OCI-LY1 (cell line): ENCODE measurements around the gene ZAP70.
"Not testable (repeated sequence)": the region's sequence is repeated elsewhere in the genome, so short reads cannot be mapped to it uniquely, and the experiment has no call there.

Source experiments
- H2AFZ ChIP-seq: fragments of 200-600 bp; sonication (generic), shearing (Covaris generic); 2 replicates; pipeline ENCODE4 v1.6.0; 2014; ENCODE audit warnings: antibody characterized with exemption, mild to moderate bottlenecking, low read length
- H3F3A ChIP-seq: fragments of 200-600 bp; sonication (generic), shearing (Covaris generic); 2 replicates; pipeline ENCODE4 v1.6.0; 2014; ENCODE audit warnings: mild to moderate bottlenecking, antibody characterized with exemption, low read length, moderate library complexity; ENCODE audit not compliant: insufficient read depth
- H3K27ac ChIP-seq: fragments of 200-600 bp; sonication (generic); 2 replicates; pipeline ENCODE4 v1.5.1; 2014; ENCODE audit warnings: low read length, mixed run types, mild to moderate bottlenecking, low read depth; ENCODE audit not compliant: poor library complexity, severe bottlenecking
- H3K27me3 ChIP-seq: fragments of 200-600 bp; sonication (generic); 2 replicates; pipeline ENCODE4 v1.6.0; 2014; ENCODE audit warnings: antibody characterized with exemption, mild to moderate bottlenecking, low read length, moderate library complexity; ENCODE audit not compliant: insufficient read depth
- H3K36me3 ChIP-seq: fragments of 200-600 bp; sonication (generic); 2 replicates; pipeline ENCODE4 v1.6.1; 2014; ENCODE audit warnings: mild to moderate bottlenecking, antibody characterized with exemption, low read length, moderate library complexity, mixed read lengths; ENCODE audit not compliant: insufficient read depth
- H3K4me1 ChIP-seq: fragments of 200-600 bp; sonication (generic); 2 replicates; pipeline ENCODE4 v1.5.1; 2014; ENCODE audit warnings: mild to moderate bottlenecking, low read length, moderate library complexity; ENCODE audit not compliant: insufficient read depth, severe bottlenecking
- H3K4me2 ChIP-seq: fragments of 200-600 bp; sonication (generic), shearing (Covaris generic); 2 replicates; pipeline ENCODE4 v1.6.1; 2014; ENCODE audit warnings: low read length
- H3K4me3 ChIP-seq: fragments of 200-600 bp; sonication (generic); 2 replicates; pipeline ENCODE4 v1.5.1; 2014; ENCODE audit warnings: low read length, low read depth, mild to moderate bottlenecking, mixed read lengths; ENCODE audit not compliant: poor library complexity, severe bottlenecking
- H3K79me2 ChIP-seq: fragments of 200-600 bp; shearing (Covaris generic); 2 replicates; pipeline ENCODE4 v1.6.1; 2016; ENCODE audit warnings: mixed run types, low read length, mixed read lengths; ENCODE audit not compliant: insufficient read depth
- H3K9ac ChIP-seq: fragments of 200-600 bp; sonication (generic), shearing (Covaris generic); 2 replicates; pipeline ENCODE4 v1.6.1; 2014; ENCODE audit warnings: mild to moderate bottlenecking, low read length, mixed read lengths
- H3K9me2 ChIP-seq: fragments of 200-600 bp; sonication (generic), shearing (Covaris generic); 2 replicates; pipeline ENCODE4 v1.6.1; 2014; ENCODE audit warnings: low read depth, mild to moderate bottlenecking, low read length, mixed read lengths
- H3K9me3 ChIP-seq: fragments of 200-600 bp; shearing (Covaris generic); 2 replicates; pipeline ENCODE4 v1.6.1; 2014; ENCODE audit warnings: low read length, mixed read lengths
- H4K20me1 ChIP-seq: fragments of 200-600 bp; sonication (generic), shearing (Covaris generic); 2 replicates; pipeline ENCODE4 v1.6.0; 2016; ENCODE audit warnings: mild to moderate bottlenecking, low read length; ENCODE audit not compliant: insufficient read depth
- CTCF ChIP-seq: fragments of 200-600 bp; sonication (generic), shearing (Covaris generic); IDR thresholded peaks from 2 replicates; pipeline ENCODE4 v1.5.1; 2017; ENCODE audit warnings: mild to moderate bottlenecking, antibody characterized with exemption, low read length, moderate library complexity, mixed read lengths
- EZH2 ChIP-seq: fragments of 200-600 bp; sonication (generic), shearing (Covaris generic); IDR thresholded peaks from 2 replicates; pipeline ENCODE4 v1.8.0; 2017; ENCODE audit warnings: borderline replicate concordance, mixed run types, mild to moderate bottlenecking, antibody characterized with exemption, low read length, moderate library complexity, mixed read lengths

Gene ZAP70

GRCh38 chr2:97671526-97671925 lies 41.9 kb upstream of the ZAP70 start:
- H3K27ac ChIP-seq: no peak overlapping the region
- H3K4me1 ChIP-seq: peaks cover 9% of the 10 kb centered on the region
- H3F3A ChIP-seq: no peaks in the 10 kb centered on the region
- no peak for TF ChIP-seq CTCF
- no peaks in the 10 kb centered on the region for H3K9me2 ChIP-seq
- no peak overlapping the region for H2AFZ ChIP-seq
- H3K4me2 ChIP-seq: no peak overlapping the region
- H3K4me3 ChIP-seq: no peak overlapping the region
- H3K9ac ChIP-seq: no peak overlapping the region
- no peaks in the 10 kb centered on the region for H3K27me3 ChIP-seq
- H3K36me3 ChIP-seq: no peaks in the 10 kb centered on the region
- no peaks in the 10 kb centered on the region for H3K79me2 ChIP-seq
- no peaks in the 10 kb centered on the region for H3K9me3 ChIP-seq
- no peaks in the 10 kb centered on the region for H4K20me1 ChIP-seq

- H3K9ac ChIP-seq, H3K4me3 ChIP-seq, H3K27me3 ChIP-seq, H3K27ac ChIP-seq, H3K4me1 ChIP-seq, H3K9me3 ChIP-seq, H3K9me2 ChIP-seq, H3K79me2 ChIP-seq, H3F3A ChIP-seq, H2AFZ ChIP-seq, H3K36me3 ChIP-seq, H3K4me2 ChIP-seq, H4K20me1 ChIP-seq: not testable (repeated sequence)
Measured at GRCh38 chr2:97672606-97673140, 40.7 kb upstream of the ZAP70 start.

- Histone ChIP-seq H3K27ac (no peak overlapping the region), H2AFZ (no peak overlapping the region), H3K27me3 (no peaks in the 10 kb centered on the region), H3K36me3 (no peaks in the 10 kb centered on the region), H3K4me3 (no peak overlapping the region), H3K4me1 (peaks cover 9% of the 10 kb centered on the region), H4K20me1 (no peaks in the 10 kb centered on the region), H3F3A (no peaks in the 10 kb centered on the region), H3K9me3 (no peaks in the 10 kb centered on the region), H3K9ac (no peak overlapping the region), H3K9me2 (no peaks in the 10 kb centered on the region), H3K4me2 (no peak overlapping the region), H3K79me2 (no peaks in the 10 kb centered on the region)
- TF ChIP-seq CTCF (no peak), EZH2 (no peak)
Measured at GRCh38 chr2:97673182-97673914, 40.0 kb upstream of the ZAP70 start.

GRCh38 chr2:97673915-97674283 lies 39.5 kb upstream of the ZAP70 start:
- no peak overlapping the region for H3K4me3 ChIP-seq
- no peaks in the 10 kb centered on the region for H3K9me3 ChIP-seq
- TF ChIP-seq CTCF: no peak
- TF ChIP-seq EZH2: no peak
- H3K9ac ChIP-seq: no peak overlapping the region
- H3K36me3 ChIP-seq: no peaks in the 10 kb centered on the region
- H3K9me2 ChIP-seq: no peaks in the 10 kb centered on the region
- peaks cover 9% of the 10 kb centered on the region for H3K4me1 ChIP-seq
- no peak overlapping the region for H2AFZ ChIP-seq
- no peaks in the 10 kb centered on the region for H4K20me1 ChIP-seq
- no peaks in the 10 kb centered on the region for H3K79me2 ChIP-seq
- no peak overlapping the region for H3K27ac ChIP-seq
- H3F3A ChIP-seq: no peaks in the 10 kb centered on the region
- H3K4me2 ChIP-seq: no peak overlapping the region
- no peaks in the 10 kb centered on the region for H3K27me3 ChIP-seq
